PC-9 (cell line): Measurements from ENCODE around the gene BUB1B.

Experiments
- EZH2 ChIP-seq: fragments of 200-600 bp; sonication (generic); IDR thresholded peaks from 2 replicates; pipeline ENCODE4 v1.8.0; 2017; ENCODE audit warnings: antibody characterized with exemption, low read depth
- TF ChIP-seq, protein P1 (sequence below): fragments of 200-600 bp; sonication (generic); conservative IDR thresholded peaks from 2 replicates; pipeline ENCODE4 v1.6.1; 2017; ENCODE audit warnings: mixed run types, antibody characterized with exemption, mild to moderate bottlenecking, moderate library complexity

DNA sequence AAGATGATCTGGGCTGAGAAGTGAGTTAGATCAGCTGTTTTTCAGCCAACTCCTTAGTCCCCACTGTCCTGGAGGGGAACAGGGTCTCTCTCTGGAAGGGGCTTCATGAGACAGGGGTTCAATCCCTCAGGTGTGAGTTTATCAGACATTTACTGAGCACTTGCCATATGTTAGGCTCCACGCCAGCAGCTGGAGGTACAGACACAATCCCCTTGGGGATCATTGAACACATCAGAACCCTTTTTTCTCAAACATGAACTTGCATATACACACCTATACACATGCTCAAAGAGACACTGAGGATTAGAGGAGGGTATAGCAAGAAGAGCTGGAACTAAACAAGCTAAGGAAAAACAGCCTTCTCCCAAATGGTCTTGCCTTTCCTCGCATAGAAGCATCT is 46.7 kb upstream of the BUB1B start:
- TF ChIP-seq, protein P1, sequence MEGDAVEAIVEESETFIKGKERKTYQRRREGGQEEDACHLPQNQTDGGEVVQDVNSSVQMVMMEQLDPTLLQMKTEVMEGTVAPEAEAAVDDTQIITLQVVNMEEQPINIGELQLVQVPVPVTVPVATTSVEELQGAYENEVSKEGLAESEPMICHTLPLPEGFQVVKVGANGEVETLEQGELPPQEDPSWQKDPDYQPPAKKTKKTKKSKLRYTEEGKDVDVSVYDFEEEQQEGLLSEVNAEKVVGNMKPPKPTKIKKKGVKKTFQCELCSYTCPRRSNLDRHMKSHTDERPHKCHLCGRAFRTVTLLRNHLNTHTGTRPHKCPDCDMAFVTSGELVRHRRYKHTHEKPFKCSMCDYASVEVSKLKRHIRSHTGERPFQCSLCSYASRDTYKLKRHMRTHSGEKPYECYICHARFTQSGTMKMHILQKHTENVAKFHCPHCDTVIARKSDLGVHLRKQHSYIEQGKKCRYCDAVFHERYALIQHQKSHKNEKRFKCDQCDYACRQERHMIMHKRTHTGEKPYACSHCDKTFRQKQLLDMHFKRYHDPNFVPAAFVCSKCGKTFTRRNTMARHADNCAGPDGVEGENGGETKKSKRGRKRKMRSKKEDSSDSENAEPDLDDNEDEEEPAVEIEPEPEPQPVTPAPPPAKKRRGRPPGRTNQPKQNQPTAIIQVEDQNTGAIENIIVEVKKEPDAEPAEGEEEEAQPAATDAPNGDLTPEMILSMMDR, result no peak
- TF ChIP-seq EZH2, result no peak
